ENCODE data around the gene STXBP1.

Gene STXBP1

DNA sequence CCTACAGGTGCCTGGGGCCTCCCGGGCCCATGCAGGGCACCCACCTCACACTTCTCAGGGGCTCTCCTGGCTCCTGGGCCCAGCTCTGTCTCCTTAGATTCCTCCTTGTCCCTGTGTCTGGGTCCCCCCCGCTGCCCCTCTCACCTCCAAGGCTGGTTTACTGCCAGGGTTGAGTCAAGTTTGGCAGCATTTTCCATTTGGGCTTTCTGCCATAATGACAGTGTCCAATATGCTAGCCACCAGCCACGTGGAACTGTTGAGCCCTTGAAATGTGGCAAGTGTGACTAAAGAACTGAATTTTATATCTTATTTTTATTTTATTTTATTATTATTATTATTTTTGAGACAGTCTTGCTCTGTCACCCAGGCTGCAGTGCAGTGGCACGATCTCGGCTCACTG is 105.7 kb downstream of the STXBP1 start:
- Histone ChIP-seq H3K9ac (ENCODE audit: low read length) (no peak overlapping the region), H3K9me3 (ENCODE audit: insufficient read depth, low read length) (no peaks in the 10 kb centered on the region), H3K4me3 (ENCODE audit: insufficient read depth, low read length, poor library complexity, severe bottlenecking) (no peak overlapping the region), H3K27ac (ENCODE audit: low read depth, low read length) (no peak overlapping the region), H3K27me3 (ENCODE audit: low read length) (no peaks in the 10 kb centered on the region), H3K36me3 (ENCODE audit: low read length) (no peaks in the 10 kb centered on the region), H2AFZ (ENCODE audit: low read depth, low read length, severe bottlenecking) (no peak overlapping the region), H3K4me2 (ENCODE audit: low read depth, low read length, poor library complexity, severe bottlenecking) (no peak overlapping the region), H3F3A (ENCODE audit: insufficient read depth) (no peaks in the 10 kb centered on the region), H3K9me2 (replicated peaks; ENCODE audit: insufficient read depth, low read length) (no peaks in the 10 kb centered on the region), H4K20me1 (ENCODE audit: low read depth, low read length) (no peaks in the 10 kb centered on the region), H3K79me2 (ENCODE audit: insufficient read depth, low read length) (no peaks in the 10 kb centered on the region)
- TF ChIP-seq, protein P1, sequence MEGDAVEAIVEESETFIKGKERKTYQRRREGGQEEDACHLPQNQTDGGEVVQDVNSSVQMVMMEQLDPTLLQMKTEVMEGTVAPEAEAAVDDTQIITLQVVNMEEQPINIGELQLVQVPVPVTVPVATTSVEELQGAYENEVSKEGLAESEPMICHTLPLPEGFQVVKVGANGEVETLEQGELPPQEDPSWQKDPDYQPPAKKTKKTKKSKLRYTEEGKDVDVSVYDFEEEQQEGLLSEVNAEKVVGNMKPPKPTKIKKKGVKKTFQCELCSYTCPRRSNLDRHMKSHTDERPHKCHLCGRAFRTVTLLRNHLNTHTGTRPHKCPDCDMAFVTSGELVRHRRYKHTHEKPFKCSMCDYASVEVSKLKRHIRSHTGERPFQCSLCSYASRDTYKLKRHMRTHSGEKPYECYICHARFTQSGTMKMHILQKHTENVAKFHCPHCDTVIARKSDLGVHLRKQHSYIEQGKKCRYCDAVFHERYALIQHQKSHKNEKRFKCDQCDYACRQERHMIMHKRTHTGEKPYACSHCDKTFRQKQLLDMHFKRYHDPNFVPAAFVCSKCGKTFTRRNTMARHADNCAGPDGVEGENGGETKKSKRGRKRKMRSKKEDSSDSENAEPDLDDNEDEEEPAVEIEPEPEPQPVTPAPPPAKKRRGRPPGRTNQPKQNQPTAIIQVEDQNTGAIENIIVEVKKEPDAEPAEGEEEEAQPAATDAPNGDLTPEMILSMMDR (IDR thresholded peaks at IDR 0.05; ENCODE audit: insufficient read depth, low read length, poor library complexity, severe bottlenecking), result no peak
- no peak for TF ChIP-seq EZH2phosphoT487 (conservative IDR thresholded peaks at IDR 0.05; ENCODE audit: low read length)

DNA sequence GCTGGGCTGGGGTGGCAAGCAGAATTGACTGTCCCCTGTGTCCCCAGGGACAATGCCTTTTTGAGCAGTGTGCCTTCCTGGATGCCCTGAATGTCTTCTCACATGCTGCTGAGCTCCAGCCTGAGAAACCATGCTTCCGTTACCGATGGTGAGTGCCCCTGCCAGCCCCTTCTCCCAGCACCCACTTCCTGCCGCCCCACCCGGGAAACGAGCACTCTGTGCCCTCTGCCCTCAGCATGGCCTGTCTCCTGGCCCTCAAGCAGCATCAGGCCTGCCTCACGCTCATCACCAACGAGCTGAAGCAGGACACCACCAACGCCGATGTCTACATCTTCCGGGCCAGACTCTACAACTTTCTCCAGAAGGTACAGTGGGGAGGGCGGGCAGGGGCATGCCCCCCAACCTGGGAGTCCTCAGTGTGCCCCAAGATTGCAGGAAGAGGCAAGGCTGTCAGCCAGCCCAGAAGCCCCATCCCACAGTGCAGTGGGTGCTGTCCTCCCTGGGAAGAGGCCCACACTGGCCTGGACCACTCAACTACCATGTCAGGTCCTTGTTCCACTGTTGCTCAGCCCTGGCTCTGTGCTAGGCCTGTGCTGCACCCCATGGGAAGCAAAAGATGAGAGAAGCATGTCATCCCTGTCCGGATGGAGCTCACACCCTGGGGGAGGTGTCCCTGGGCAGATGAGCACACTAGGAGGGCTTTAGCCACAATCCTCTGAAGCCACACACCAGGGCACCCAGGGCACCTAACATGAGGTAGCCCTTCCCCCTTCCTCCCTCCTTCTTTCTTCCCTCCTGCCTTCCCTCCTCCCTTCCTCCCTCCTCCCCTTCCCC is 108.2 kb downstream of the STXBP1 start:
- no peaks in the 10 kb centered on the region for H3K9me2 ChIP-seq (replicated peaks; ENCODE audit: insufficient read depth, low read length)
- TF ChIP-seq, protein P1 (IDR thresholded peaks at IDR 0.05; ENCODE audit: insufficient read depth, low read length, poor library complexity, severe bottlenecking), result no peak
- no peak for TF ChIP-seq EZH2phosphoT487 (conservative IDR thresholded peaks at IDR 0.05; ENCODE audit: low read length)
- no peaks in the 10 kb centered on the region for H4K20me1 ChIP-seq (ENCODE audit: low read depth, low read length)
- no peak overlapping the region for H3K4me3 ChIP-seq (ENCODE audit: insufficient read depth, low read length, poor library complexity, severe bottlenecking)
- no peaks in the 10 kb centered on the region for H3K36me3 ChIP-seq (ENCODE audit: low read length)
- no peak overlapping the region for H3K4me2 ChIP-seq (ENCODE audit: low read depth, low read length, poor library complexity, severe bottlenecking)
- no peaks in the 10 kb centered on the region for H3K79me2 ChIP-seq (ENCODE audit: insufficient read depth, low read length)
- no peak overlapping the region for H3K9ac ChIP-seq (ENCODE audit: low read length)
- H3K27me3 ChIP-seq (ENCODE audit: low read length), result no peaks in the 10 kb centered on the region
- no peak overlapping the region for H3K27ac ChIP-seq (ENCODE audit: low read depth, low read length)
- H3F3A ChIP-seq (ENCODE audit: insufficient read depth), result no peaks in the 10 kb centered on the region
- H3K9me3 ChIP-seq (ENCODE audit: insufficient read depth, low read length), result no peaks in the 10 kb centered on the region
- H2AFZ ChIP-seq (ENCODE audit: low read depth, low read length, severe bottlenecking), result no peak overlapping the region

DNA sequence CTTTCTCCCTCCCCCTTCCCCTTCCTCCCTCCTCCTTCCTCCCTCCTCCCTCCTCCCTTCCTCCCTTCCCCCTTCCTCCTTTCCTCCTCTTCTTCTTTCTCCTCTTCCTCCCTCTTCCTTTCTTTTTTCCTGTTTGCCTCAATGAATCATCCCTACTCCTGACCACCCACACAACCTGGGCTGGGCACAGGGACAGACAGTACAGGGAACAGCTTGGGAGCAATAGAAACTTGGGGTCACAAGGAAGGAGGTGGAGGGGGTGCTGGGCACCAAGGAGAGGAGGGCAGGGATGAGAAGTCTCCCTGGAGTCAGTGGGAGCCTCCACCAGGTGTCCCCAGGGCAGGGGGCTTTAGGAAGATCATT is 108.8 kb downstream of the STXBP1 start:
- Histone ChIP-seq H3K9ac (ENCODE audit: low read length) (no peak overlapping the region), H3K4me3 (ENCODE audit: insufficient read depth, low read length, poor library complexity, severe bottlenecking) (no peak overlapping the region), H3K79me2 (ENCODE audit: insufficient read depth, low read length) (no peaks in the 10 kb centered on the region), H3F3A (ENCODE audit: insufficient read depth) (no peaks in the 10 kb centered on the region), H4K20me1 (ENCODE audit: low read depth, low read length) (no peaks in the 10 kb centered on the region), H3K9me2 (replicated peaks; ENCODE audit: insufficient read depth, low read length) (no peaks in the 10 kb centered on the region), H3K4me2 (ENCODE audit: low read depth, low read length, poor library complexity, severe bottlenecking) (no peak overlapping the region), H2AFZ (ENCODE audit: low read depth, low read length, severe bottlenecking) (no peak overlapping the region), H3K9me3 (ENCODE audit: insufficient read depth, low read length) (no peaks in the 10 kb centered on the region), H3K36me3 (ENCODE audit: low read length) (no peaks in the 10 kb centered on the region), H3K27me3 (ENCODE audit: low read length) (no peaks in the 10 kb centered on the region), H3K27ac (ENCODE audit: low read depth, low read length) (no peak overlapping the region)
- TF ChIP-seq EZH2phosphoT487 (conservative IDR thresholded peaks at IDR 0.05; ENCODE audit: low read length), result no peak
- TF ChIP-seq, protein P1 (IDR thresholded peaks at IDR 0.05; ENCODE audit: insufficient read depth, low read length, poor library complexity, severe bottlenecking), result no peak
